Measurements from ENCODE around the gene ARHGAP28. TPM values are rescaled to one million over a fixed set of nuclear protein-coding genes. Genes with fewer than 3 reads are reported as not detected.
"Not testable (repeated sequence)": the region's sequence is repeated elsewhere in the genome, so short reads cannot be mapped to it uniquely, and the experiment has no call there.

ARHGAP28 gene
- total and polyA plus RNA-seq, 7 donors, result 0.65 to 8.8 (median 3.0) TPM

- intact Hi-C loops (cut with DNase I), result no loop called here
- no peak overlapping the region for H3K4me3 ChIP-seq
- DNase-seq, result no peak
- H3K36me3 ChIP-seq (ENCODE audit: insufficient read depth in 1 of 2, low read depth in 1 of 2), result peaks cover 0 to 5% of the 10 kb centered on the region in 2 donors
- no peak overlapping the region for H3K27ac ChIP-seq
- H3K9me3 ChIP-seq, result peaks cover 4% of the 10 kb centered on the region
- WGBS, 3 donors, result 95 to 100% (median 100%) methylated on average over 1 of the region's 1 CpG
- TF ChIP-seq CTCF (IDR thresholded peaks at IDR 0.05), result no peak
- H3K4me1 ChIP-seq, result no peaks in the 10 kb centered on the region
- no peak for ATAC-seq
- no peaks in the 10 kb centered on the region for H3K27me3 ChIP-seq (ENCODE audit: insufficient read depth in 3 of 3, low read length in 2 of 3)
Observed at GRCh38 chr18:6836331-6836730, 106.8 kb downstream of the ARHGAP28 start.

GRCh38 chr18:6837904-6838303 lies 108.4 kb downstream of the ARHGAP28 start:
- Histone ChIP-seq H3K36me3 (ENCODE audit: insufficient read depth in 1 of 2, low read depth in 1 of 2) (peaks cover 0 to 5% of the 10 kb centered on the region in 2 donors), H3K4me3 (no peak overlapping the region), H3K4me1 (no peaks in the 10 kb centered on the region), H3K9me3 (no peaks in the 10 kb centered on the region), H3K27me3 (ENCODE audit: insufficient read depth in 3 of 3, low read length in 2 of 3) (no peaks in the 10 kb centered on the region), H3K27ac (no peak overlapping the region)
- intact Hi-C loops (cut with DNase I), result no loop called here
- 94 to 97% (median 97%) methylated on average over 3 of the region's 3 CpGs for WGBS, 3 donors
- ATAC-seq, result no peak
- no peak for TF ChIP-seq CTCF (IDR thresholded peaks at IDR 0.05)
- no peak for DNase-seq

- intact Hi-C loops (cut with DNase I), result no loop called here
- ATAC-seq (no peak), DNase-seq (no peak)
- H3K9me3 ChIP-seq, result no peaks in the 10 kb centered on the region
- 65 to 96% (median 83%) methylated on average over 3 of the region's 3 CpGs for WGBS, 3 donors
- no peak overlapping the region for H3K4me3 ChIP-seq
- no peak overlapping the region for H3K27ac ChIP-seq
- no peaks in the 10 kb centered on the region for H3K27me3 ChIP-seq (ENCODE audit: insufficient read depth in 3 of 3, low read length in 2 of 3)
- no peak for TF ChIP-seq CTCF (IDR thresholded peaks at IDR 0.05)
- H3K36me3 ChIP-seq (ENCODE audit: insufficient read depth in 1 of 2, low read depth in 1 of 2), result peaks cover 0 to 3% of the 10 kb centered on the region in 2 donors
- no peaks in the 10 kb centered on the region for H3K4me1 ChIP-seq
Observed at GRCh38 chr18:6842081-6842480, 112.6 kb downstream of the ARHGAP28 start.

- Histone ChIP-seq H3K27me3 (ENCODE audit: insufficient read depth in 3 of 3, low read length in 2 of 3) (no peaks in the 10 kb centered on the region), H3K4me3 (no peak overlapping the region)
Observed at GRCh38 chr18:6843308-6843707, 113.8 kb downstream of the ARHGAP28 start.

GRCh38 chr18:6845521-6845920 lies 116.0 kb downstream of the ARHGAP28 start:
- H3K4me1 ChIP-seq; H3K4me3 ChIP-seq; intact Hi-C loops (cut with DNase I); H3K36me3 ChIP-seq (ENCODE audit: insufficient read depth in 1 of 2, low read depth in 1 of 2); DNase-seq; ATAC-seq; H3K9me3 ChIP-seq; H3K27ac ChIP-seq; H3K27me3 ChIP-seq (ENCODE audit: insufficient read depth in 3 of 3, low read length in 2 of 3): not testable (repeated sequence)
- 94 to 100% (median 98%) methylated on average over 1 of the region's 1 CpG for WGBS, 3 donors

More at GRCh38 chr18:6843308-6843707, 113.8 kb downstream of the ARHGAP28 start:
- intact Hi-C loops (cut with DNase I), result no loop called here
- WGBS, 3 donors, result 71 to 77% (median 73%) methylated on average over 2 of the region's 2 CpGs
- ATAC-seq (no peak), DNase-seq (no peak)
- no peak for TF ChIP-seq CTCF (IDR thresholded peaks at IDR 0.05)
- Histone ChIP-seq H3K9me3 (no peaks in the 10 kb centered on the region), H3K4me1 (no peaks in the 10 kb centered on the region), H3K36me3 (ENCODE audit: insufficient read depth in 1 of 2, low read depth in 1 of 2) (no peaks in the 10 kb centered on the region), H3K27ac (no peak overlapping the region)

All from psoas muscle (tissue), 8 donors.